HepG2 (cell line): Measurements from ENCODE around the gene TCF7L2. TPM values are rescaled to one million over a fixed set of nuclear protein-coding genes. Genes with fewer than 3 reads are reported as not detected.
"Not testable (repeated sequence)": the region's sequence is repeated elsewhere in the genome, so short reads cannot be mapped to it uniquely, and the experiment has no call there.

ENCODE experiments used
- ATAC-seq: fragments of 200-7000 bp; cut with Tn5 transposase; 3 replicates; pipeline ENCODE4 v1.9.1; 2020; ENCODE audit warnings: mild to moderate bottlenecking, moderate library complexity
- BruUV-seq: library from RNA; stranded (reverse); fragments of 400-500 nt; replicated peaks from 2 replicates; lab custom pipeline; 2021; lab: Mats Ljungman, UMichigan
- CTCF ChIA-PET: fragments of 300-600 bp; formaldehyde crosslinking; extraction: SDS; loops from one replicate; lab custom pipeline; 2021; ENCODE audit warnings: low total read pairs, inconsistent platforms, low intra/inter-chr PET ratio; lab: Yijun Ruan, JAX
- POLR2A ChIA-PET: fragments of 350-600 bp; sonication (Branson Sonifier 250); formaldehyde crosslinking; loops from one replicate; lab custom pipeline; 2020; ENCODE audit warnings: antibody characterized with exemption, inconsistent platforms; lab: Yijun Ruan, JAX
- DNase-seq: peaks from one replicate; pipeline ENCODE4 v3.0.0-alpha.2; 2015; ENCODE audit warnings: low spot score
- FAIRE-seq: peaks from 3 replicates; lab custom pipeline; 2011; peaks lifted over from hg19 to GRCh38; lab: Jason Lieb, UNC
- H2AFZ ChIP-seq: one replicate; pipeline ENCODE4 v1.6.1; 2011; ENCODE audit warnings: low read length, inconsistent platforms
- H3K27ac ChIP-seq: fragments of 300-600 bp; 3 replicates; pipeline ENCODE4 v1.8.0; 2011; ENCODE audit warnings: mixed run types, mild to moderate bottlenecking, mixed read lengths, low read length, inconsistent platforms; ENCODE audit not compliant: insufficient read depth; ENCODE audit errors: extremely low read length
- H3K27me3 ChIP-seq, 2 experiments: fragments of 200-600 bp in 1 of 2; 2 replicates in 1 of 2; 3 replicates in 1 of 2; pipeline versions ENCODE4 v1.6.0 to v1.8.0; 2011; ENCODE audit warnings: low read length in 2 of 2, mild to moderate bottlenecking in 2 of 2, moderate library complexity in 2 of 2, inconsistent platforms in 1 of 2; ENCODE audit not compliant: insufficient read depth in 2 of 2, control insufficient read depth in 1 of 2
- H3K36me3 ChIP-seq, 2 experiments: fragments of 200-600 bp in 1 of 2; replicated peaks in 1 of 2; 2 replicates in 1 of 2; 3 replicates in 1 of 2; pipeline versions ENCODE4 v1.5.1 to v1.8.0; 2011; ENCODE audit warnings: low read length in 2 of 2, inconsistent platforms in 1 of 2; ENCODE audit not compliant: insufficient read depth in 2 of 2, control insufficient read depth in 1 of 2
- H3K4me1 ChIP-seq: 2 replicates; pipeline ENCODE4 v1.5.1; 2012; ENCODE audit warnings: low read length, inconsistent platforms; ENCODE audit not compliant: insufficient read depth
- H3K4me2 ChIP-seq: 2 replicates; pipeline ENCODE4 v1.6.0; 2011; ENCODE audit warnings: low read depth, low read length, inconsistent platforms
- H3K4me3 ChIP-seq, 3 experiments: fragments of 200-600 bp in 1 of 3; sonication (generic), shearing (Covaris generic) in 1 of 3; replicated peaks in 1 of 3; 2 replicates each; pipeline ENCODE4 v1.5.1; 2011 to 2016; ENCODE audit warnings: low read length in 3 of 3, inconsistent platforms in 2 of 3, low read depth in 2 of 3, mild to moderate bottlenecking in 2 of 3, control low read depth in 1 of 3, mixed read lengths in 1 of 3; ENCODE audit not compliant: insufficient read depth in 1 of 3
- H3K79me2 ChIP-seq: one replicate; pipeline ENCODE4 v1.6.1; 2011; ENCODE audit warnings: low read length, inconsistent platforms; ENCODE audit not compliant: insufficient read depth
- H3K9ac ChIP-seq: 2 replicates; pipeline ENCODE4 v1.6.0; 2011; ENCODE audit warnings: mild to moderate bottlenecking, low read depth, low read length, inconsistent platforms; ENCODE audit not compliant: insufficient read depth
- H3K9me3 ChIP-seq: 2 replicates; pipeline ENCODE4 v1.5.1; 2012; ENCODE audit warnings: mild to moderate bottlenecking, low read length
- H4K20me1 ChIP-seq: 2 replicates; pipeline ENCODE4 v1.6.0; 2011; ENCODE audit warnings: inconsistent platforms, mild to moderate bottlenecking, low read length, moderate library complexity; ENCODE audit not compliant: insufficient read depth
- BCL6 ChIP-seq: IDR thresholded peaks from 2 replicates; pipeline ENCODE4 v1.6.1; 2016; ENCODE audit warnings: missing genetic modification reagents, missing compliant biosample characterization
- CEBPB ChIP-seq: IDR thresholded peaks from 2 replicates; pipeline ENCODE4 v1.6.1; 2011; ENCODE audit warnings: low read depth, low read length, improper control_type of control experiment, borderline replicate concordance
- CEBPG ChIP-seq: IDR thresholded peaks from 2 replicates; pipeline ENCODE4 v1.6.1; 2016
- FOSL2 ChIP-seq: sonication (generic); formaldehyde crosslinking; IDR thresholded peaks from 2 replicates; pipeline ENCODE4 v1.4.0; 2020; ENCODE audit warnings: missing genetic modification reagents
- HNF4A ChIP-seq: sonication (generic); formaldehyde crosslinking; IDR thresholded peaks from 2 replicates; pipeline ENCODE4 v1.4.0; 2020; ENCODE audit warnings: missing genetic modification reagents
- NCOR1 ChIP-seq: fragments of 200-600 bp; sonication (generic); IDR thresholded peaks from 2 replicates; pipeline ENCODE4 v1.7.0; 2017; ENCODE audit warnings: antibody characterized with exemption, low read length, borderline replicate concordance
- POGZ ChIP-seq: sonication (generic); formaldehyde crosslinking; IDR thresholded peaks from 2 replicates; pipeline ENCODE4 v1.4.0; 2020; ENCODE audit warnings: mild to moderate bottlenecking, missing genetic modification reagents
- SALL1 ChIP-seq: sonication (generic); formaldehyde crosslinking; IDR thresholded peaks from 2 replicates; pipeline ENCODE4 v1.8.0; 2022; ENCODE audit warnings: mild to moderate bottlenecking, missing genetic modification reagents
- ZMYM3 ChIP-seq: sonication (generic); formaldehyde crosslinking; IDR thresholded peaks from 2 replicates; pipeline ENCODE4 v1.5.1; 2020; ENCODE audit warnings: mild to moderate bottlenecking, missing genetic modification reagents
- ZNF362 ChIP-seq: sonication (generic); formaldehyde crosslinking; IDR thresholded peaks from 2 replicates; pipeline ENCODE4 v1.4.0; 2020; ENCODE audit warnings: missing genetic modification reagents, mild to moderate bottlenecking, borderline replicate concordance
- ZNF770 ChIP-seq: sonication (generic); formaldehyde crosslinking; IDR thresholded peaks from 2 replicates; pipeline ENCODE4 v1.5.0; 2020; ENCODE audit warnings: mild to moderate bottlenecking, missing genetic modification reagents
- WGBS: methylation state at CpG from one replicate; pipeline ENCODE4 v1.1.6; 2017; ENCODE audit warnings: low lambda C conversion rate; 5-methylcytosine and 5-hydroxymethylcytosine counted together
- in situ Hi-C: cut with HindIII; loops from 2 replicates; pipeline ENCODE4 v1.10.0; 2017; ENCODE audit warnings: low pct_unique_long_range_greater_than_20kb; ENCODE audit not compliant: extremely low pct_ligation_motif_present
- intact Hi-C: fragments of 100-400 bp; cut with micrococcal nuclease; formaldehyde crosslinking; loops from one replicate; pipeline ENCODE4 v1.10.0; 2022; ENCODE audit not compliant: unreplicated experiment
- polyA plus RNA-seq, 8 experiments: library from polyadenylated mRNA; depleted of rRNA in 3 of 8; stranded (reverse) in 7 of 8; unstranded in 1 of 8; fragments of >200 nt; fragmentation: Illumina TruSeq in 4 of 8; extraction: Trizol in 4 of 8; gene quantifications; 2 replicates each; pipeline versions ENCODE4 v1.2.1 to v1.2.3, GENCODE V29; 2011 to 2016; ENCODE audit warnings: low read depth in 4 of 8, missing spikeins in 1 of 8, mixed read lengths in 1 of 8; ENCODE audit not compliant: insufficient read depth in 1 of 8
- total RNA-seq, 5 experiments: library from RNA; depleted of rRNA; stranded (reverse); fragments of >200 nt; fragmentation: Illumina TruSeq; extraction: Trizol; gene quantifications; 2 replicates each; pipeline ENCODE4 v1.2.3, GENCODE V29; 2016; ENCODE audit warnings: low read depth in 1 of 5
- TF ChIP-seq, protein P1 (sequence below): sonication (generic); formaldehyde crosslinking; IDR thresholded peaks from 2 replicates; pipeline ENCODE4 v1.5.0; 2020; ENCODE audit warnings: mild to moderate bottlenecking, missing genetic modification reagents, borderline replicate concordance

Gene TCF7L2
- total and polyA plus RNA-seq, 2 of the 13 experiments (the other 11 are each of a cell fraction or from before 2014, with no cell fraction given): 3.9 to 13.7 TPM

DNA sequence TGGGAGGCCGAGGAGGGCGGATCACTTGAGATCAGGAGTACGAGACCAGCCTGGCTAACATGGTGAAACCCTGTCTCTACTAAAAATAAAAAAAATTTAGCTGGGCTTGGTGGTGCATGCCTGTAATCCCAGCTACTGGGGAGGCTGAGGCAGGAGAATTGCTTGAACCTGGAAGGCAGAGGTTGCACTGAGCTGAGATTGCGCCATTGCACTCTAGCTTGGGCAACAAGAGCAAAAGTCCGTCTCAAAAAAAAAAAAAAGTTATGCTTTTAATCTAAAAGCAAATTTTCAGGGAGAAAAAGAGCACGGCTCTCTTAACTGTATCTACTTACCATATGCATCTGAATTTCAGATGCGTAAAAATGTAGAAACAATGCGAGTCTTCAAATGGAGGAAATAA is 116.1 kb downstream of the TCF7L2 start:
- POLR2A ChIA-PET, H3K4me3 ChIP-seq, CTCF ChIA-PET, H3K27ac ChIP-seq, in situ Hi-C loops, H3K9me3 ChIP-seq, H3K9ac ChIP-seq, H3K27me3 ChIP-seq, H3K4me2 ChIP-seq, FAIRE-seq, DNase-seq, BruUV-seq, H2AFZ ChIP-seq: not testable (repeated sequence)
- peak; percentile 84 for TF ChIP-seq ZNF362 (CRISPR knock-in tag)
- peak; percentile 69 for TF ChIP-seq ZMYM3
- TF ChIP-seq ZNF770: peak; percentile 87
- TF ChIP-seq NCOR1: peak; percentile 39; the same call in 1 of the 2 replicates
- TF ChIP-seq CEBPG (CRISPR knock-in tag): peak; percentile 83
- peak; percentile 28; the same call in 1 of the 2 replicates for TF ChIP-seq POGZ (CRISPR knock-in tag)
- 0 out of 2 replicates have a peak, but pooled peaks have one; percentile 23 for TF ChIP-seq BCL6
- TF ChIP-seq, protein P1, sequence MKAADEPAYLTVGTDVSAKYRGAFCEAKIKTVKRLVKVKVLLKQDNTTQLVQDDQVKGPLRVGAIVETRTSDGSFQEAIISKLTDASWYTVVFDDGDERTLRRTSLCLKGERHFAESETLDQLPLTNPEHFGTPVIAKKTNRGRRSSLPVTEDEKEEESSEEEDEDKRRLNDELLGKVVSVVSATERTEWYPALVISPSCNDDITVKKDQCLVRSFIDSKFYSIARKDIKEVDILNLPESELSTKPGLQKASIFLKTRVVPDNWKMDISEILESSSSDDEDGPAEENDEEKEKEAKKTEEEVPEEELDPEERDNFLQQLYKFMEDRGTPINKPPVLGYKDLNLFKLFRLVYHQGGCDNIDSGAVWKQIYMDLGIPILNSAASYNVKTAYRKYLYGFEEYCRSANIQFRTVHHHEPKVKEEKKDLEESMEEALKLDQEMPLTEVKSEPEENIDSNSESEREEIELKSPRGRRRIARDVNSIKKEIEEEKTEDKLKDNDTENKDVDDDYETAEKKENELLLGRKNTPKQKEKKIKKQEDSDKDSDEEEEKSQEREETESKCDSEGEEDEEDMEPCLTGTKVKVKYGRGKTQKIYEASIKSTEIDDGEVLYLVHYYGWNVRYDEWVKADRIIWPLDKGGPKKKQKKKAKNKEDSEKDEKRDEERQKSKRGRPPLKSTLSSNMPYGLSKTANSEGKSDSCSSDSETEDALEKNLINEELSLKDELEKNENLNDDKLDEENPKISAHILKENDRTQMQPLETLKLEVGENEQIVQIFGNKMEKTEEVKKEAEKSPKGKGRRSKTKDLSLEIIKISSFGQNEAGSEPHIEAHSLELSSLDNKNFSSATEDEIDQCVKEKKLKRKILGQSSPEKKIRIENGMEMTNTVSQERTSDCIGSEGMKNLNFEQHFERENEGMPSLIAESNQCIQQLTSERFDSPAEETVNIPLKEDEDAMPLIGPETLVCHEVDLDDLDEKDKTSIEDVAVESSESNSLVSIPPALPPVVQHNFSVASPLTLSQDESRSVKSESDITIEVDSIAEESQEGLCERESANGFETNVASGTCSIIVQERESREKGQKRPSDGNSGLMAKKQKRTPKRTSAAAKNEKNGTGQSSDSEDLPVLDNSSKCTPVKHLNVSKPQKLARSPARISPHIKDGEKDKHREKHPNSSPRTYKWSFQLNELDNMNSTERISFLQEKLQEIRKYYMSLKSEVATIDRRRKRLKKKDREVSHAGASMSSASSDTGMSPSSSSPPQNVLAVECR (CRISPR knock-in tag): peak; percentile 32; the same call in 1 of the 2 replicates
- peak; percentile 22; the same call in 1 of the 2 replicates for TF ChIP-seq SALL1 (CRISPR knock-in tag)
- TF ChIP-seq CEBPB: peak; percentile 65; the same call in 1 of the 2 replicates
- TF ChIP-seq FOSL2: 0 out of 2 replicates have a peak, but pooled peaks have one; percentile 8
- TF ChIP-seq HNF4A (CRISPR knock-in tag): peak; percentile 66
- Histone ChIP-seq H3K79me2 (peaks cover 67% of the 10 kb centered on the region), H3K4me1 (peaks cover 66% of the 10 kb centered on the region), H3K36me3 (peaks cover 2 to 35% of the 10 kb centered on the region in 2 experiments; a peak in 4 of 5 replicates), H4K20me1 (peaks cover 46% of the 10 kb centered on the region)
- 83% methylated on average over 8 of the region's 8 CpGs for WGBS
- intact Hi-C loops: loop anchor here (10.0 kb wide), 1 partner anchor 111 kb away; the partner anchor contains the start of gene TCF7L2
- peak; percentile 18; the same call in 1 of the 3 replicates for ATAC-seq
